Measurements from ENCODE around the gene CHKB.
A peak's percentile ranks its signal among the peaks of the same experiment; 100 is the strongest.

Gene CHKB

DNA sequence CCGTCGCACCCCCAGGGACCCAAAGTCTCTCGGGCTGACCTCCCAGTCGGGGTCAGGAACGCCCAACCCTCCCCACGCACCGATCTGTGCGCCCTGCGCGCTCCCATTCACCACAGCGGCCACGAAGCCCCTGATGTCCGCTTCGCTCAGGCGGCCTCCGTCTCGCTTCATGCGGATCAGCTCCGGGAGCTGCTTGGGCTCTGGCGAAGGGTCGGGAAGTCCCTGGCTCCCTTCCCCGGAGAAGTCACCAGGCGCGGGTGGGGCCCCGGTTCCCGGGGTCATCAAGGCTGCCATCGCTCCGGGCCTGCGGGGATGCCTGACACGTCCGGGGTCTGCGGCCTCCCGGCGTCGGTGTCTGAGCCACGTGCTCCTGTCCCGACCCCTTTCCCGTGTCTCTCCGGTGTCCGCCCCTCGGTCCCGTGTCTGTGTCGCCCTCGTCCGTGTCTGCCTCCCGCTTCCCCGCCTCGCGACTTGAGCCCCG is 53.2 kb downstream of the CHKB start:
- peak; percentile 58 for DNase-seq
